ENCODE measurements around the gene HUWE1.

GRCh38 chrX:53684415-53685192, 1.9 kb downstream of the HUWE1 start:
- TF ChIP-seq CTCF (IDR thresholded peaks at IDR 0.05): no peak
- no peak for TF ChIP-seq POLR2A (IDR thresholded peaks at IDR 0.05)

Data from heart left ventricle (tissue), 13 donors.